NK-92 (cell line): ENCODE data around the gene LTBP2.

Experiments
- DNase-seq: peaks from one replicate; lab custom pipeline; 2025; ENCODE audit not compliant: unreplicated experiment; lab: John Stamatoyannopoulos, UW

Gene LTBP2

DNA sequence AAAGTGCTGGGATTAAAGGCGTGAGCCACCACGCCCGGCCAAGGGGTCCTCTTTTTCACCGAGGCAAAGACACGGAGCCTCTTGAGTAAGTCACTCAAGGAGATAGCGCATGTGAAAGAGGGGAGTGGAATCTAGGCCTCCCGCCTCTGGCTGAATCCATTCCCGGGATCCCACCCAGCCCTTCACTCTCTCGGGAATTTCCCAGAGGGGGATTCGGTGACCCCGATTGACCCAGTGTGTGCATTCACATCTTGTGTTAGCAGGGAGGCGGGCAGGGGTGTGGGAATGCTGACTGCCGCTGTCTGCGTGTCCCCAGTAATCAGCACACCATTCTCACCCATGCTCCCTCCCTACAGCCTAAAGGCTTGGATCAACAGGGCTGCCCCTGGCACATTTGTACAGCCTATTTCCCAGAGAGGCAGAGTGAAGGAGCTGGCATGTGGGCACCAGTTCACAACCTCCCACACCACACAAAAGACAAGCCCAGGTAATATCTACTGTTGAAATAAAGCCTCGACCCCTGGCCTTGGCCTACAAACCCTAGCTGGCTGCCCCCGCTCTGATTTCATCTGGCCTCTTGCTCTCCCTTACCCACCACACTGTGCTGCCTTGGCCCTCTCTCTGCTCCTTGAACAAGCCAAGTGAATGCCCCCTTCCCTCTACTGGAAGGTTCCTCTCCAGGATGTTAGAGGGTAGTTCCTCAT is 1.3 kb upstream of the LTBP2 start:
- DNase-seq: no peak

DNA sequence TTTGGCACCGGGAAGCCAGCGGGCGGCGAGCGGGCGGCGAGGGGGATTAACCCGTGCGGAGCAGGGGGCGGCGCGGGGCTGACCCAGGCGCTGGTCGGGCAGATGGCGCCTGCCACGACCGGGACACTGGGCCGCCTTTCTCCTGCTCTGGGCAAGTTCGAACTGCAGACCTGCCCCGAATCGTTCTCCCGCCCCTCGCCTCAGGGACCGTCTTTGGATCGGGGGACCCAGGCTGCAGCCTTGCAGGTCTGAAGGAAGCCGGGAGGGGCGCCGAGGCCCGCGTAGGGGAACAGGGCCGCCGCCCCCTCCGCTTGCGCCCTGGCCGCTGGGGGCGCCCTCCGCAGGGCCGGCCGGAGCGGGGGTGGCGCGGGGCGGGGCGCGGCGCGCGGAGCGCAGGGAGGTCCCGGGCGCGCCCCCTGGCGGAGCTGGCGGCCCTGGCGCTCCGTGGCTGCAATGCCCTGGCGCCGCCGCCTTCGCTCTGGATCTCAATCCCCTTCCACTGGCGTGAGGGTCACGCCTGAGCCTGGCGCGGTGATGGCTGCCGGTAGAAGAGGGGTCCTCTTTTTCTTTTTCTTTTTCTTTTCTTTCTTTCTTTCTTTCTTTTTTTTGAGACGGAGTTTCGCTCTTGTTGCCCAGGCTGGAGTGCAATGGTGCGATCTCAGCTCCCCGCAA is 449 bp upstream of the LTBP2 start:
- DNase-seq: peak; percentile 8

GRCh38 chr14:74610866-74611649 is 979 bp downstream of the LTBP2 start:
- DNase-seq: no peak

GRCh38 chr14:74610199-74610865 is 1.7 kb downstream of the LTBP2 start:
- DNase-seq: no peak

GRCh38 chr14:74609721-74610120 is 2.3 kb downstream of the LTBP2 start:
- no peak for DNase-seq

DNA sequence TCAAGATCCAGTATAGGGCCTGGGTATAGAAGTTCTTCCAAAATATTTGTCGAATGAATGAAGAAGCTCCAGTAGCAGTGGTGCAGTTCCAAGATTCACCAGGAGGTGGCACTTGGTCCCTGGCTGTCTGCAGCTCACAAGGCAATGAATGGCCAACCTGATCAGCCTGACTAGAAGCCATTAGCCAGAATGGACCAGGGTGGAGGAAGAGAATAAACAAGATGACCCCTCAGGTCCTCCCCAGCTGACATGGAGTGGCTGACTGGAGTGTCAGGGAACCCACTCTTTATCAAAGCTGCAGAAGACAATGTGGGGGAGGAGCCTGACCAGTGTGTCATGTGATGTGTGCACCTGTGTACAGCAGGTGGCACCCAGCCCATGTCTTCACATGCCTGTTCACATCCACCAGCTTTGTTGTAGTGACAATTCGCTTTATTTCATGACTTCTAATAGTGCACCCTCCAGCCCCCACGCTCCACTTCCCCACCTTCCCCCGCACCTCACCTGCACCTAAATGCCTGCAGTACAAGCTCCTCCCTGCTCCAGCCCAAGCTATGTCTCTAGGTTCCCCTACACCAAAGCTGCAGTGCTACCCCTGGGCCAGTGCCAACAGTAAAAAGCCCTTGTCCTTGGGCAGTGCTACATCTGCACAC is 3.0 kb downstream of the LTBP2 start:
- no peak for DNase-seq

GRCh38 chr14:74606727-74607126 is 5.3 kb downstream of the LTBP2 start:
- DNase-seq: no peak

DNA sequence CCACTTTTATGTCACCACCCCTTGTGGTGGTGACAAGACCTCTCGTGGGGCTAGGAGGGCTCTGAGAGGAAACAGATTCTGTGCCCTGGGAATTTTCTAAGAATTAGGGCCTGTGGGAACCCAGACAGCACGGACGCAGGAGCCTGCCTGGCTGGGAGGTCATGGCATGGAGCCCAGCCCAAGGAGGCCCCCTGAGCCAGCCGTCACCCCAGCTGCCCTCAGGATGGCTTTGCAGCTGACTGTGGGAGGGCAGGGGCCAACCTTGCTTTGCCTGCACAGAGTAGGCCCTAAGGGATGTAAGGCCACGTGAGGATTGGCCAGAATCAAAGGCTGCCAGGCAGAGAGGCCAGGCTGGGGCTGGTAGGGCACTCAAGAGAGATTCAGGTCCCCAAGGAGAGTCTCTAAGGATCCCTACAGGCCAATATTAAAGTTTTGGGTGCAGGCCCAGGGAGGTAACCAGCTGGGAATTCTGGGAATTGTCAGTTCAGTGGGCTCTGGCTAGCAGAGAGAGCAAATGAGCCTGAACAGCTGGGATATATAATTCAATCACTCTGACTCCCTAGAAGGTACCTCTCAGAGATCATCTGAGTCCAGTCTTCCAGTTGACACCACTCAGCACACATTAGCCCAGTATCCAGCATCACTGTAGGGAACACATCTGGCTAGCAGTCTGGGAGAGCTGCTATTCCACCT is 6.4 kb downstream of the LTBP2 start:
- DNase-seq: no peak

DNA sequence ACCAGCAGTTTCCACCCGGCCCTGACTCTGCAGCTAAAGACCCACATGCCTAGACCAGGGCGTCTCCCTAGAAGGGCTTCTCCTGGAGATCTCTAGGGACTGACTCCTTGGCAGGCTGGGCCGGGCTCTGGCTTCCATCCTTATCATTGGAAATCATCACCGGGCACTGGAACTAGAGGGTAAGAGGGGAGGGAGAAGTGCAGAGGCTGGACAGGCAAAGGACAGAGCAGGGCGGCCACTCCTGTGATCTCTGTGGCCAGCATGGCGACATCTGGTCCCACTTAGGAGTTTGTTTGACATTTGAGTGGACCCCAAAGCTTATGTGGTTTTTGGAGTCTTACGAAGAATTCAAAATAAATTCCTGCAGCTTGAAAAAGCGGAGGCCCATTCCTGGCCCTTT is 7.1 kb downstream of the LTBP2 start:
- DNase-seq: no peak

DNA sequence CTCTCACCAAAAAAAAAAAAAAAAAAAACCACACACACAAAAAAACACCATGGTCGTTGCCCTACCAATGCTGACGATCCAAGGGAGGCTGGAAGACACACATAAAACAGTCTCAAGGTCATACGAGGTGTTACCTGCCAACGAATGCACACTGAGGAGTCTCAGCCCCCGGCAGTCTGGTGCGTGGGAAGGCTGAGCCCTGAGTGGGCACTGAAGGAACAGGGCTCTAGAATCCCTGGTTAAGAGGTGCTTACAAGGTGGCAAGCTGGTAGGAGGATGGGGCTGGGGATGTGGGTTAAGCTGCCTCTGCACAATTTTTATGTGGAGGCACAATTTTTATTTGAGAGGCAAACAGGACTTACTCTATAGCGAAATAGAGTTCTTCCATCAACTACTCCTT is 7.9 kb downstream of the LTBP2 start:
- DNase-seq: no peak

GRCh38 chr14:74601982-74602381 is 10.1 kb downstream of the LTBP2 start:
- DNase-seq: no peak

- no peak for DNase-seq
Observed at GRCh38 chr14:74599946-74600345, 12.1 kb downstream of the LTBP2 start.

DNA sequence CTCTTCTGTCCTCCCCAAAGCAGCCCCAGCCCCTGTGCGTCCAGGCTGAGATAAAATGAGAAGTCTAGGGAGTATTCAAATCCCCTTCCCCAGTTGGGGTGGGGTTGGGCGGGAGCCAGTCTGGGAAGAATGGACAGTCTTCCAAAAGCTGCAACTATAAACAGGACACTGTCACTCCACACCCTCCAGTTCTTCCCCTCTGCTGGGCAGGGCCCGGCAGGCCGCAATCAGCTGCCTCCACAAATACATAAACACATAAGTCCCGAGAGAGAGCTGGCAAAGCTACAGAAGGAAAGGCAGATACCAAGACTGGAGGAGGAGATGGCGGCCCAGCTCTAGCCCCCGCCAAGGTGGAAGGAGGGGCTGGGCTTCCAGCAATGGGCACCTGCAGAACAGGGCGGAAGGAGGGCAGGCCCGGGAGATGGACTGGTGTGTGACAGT is 12.7 kb downstream of the LTBP2 start:
- no peak for DNase-seq

DNA sequence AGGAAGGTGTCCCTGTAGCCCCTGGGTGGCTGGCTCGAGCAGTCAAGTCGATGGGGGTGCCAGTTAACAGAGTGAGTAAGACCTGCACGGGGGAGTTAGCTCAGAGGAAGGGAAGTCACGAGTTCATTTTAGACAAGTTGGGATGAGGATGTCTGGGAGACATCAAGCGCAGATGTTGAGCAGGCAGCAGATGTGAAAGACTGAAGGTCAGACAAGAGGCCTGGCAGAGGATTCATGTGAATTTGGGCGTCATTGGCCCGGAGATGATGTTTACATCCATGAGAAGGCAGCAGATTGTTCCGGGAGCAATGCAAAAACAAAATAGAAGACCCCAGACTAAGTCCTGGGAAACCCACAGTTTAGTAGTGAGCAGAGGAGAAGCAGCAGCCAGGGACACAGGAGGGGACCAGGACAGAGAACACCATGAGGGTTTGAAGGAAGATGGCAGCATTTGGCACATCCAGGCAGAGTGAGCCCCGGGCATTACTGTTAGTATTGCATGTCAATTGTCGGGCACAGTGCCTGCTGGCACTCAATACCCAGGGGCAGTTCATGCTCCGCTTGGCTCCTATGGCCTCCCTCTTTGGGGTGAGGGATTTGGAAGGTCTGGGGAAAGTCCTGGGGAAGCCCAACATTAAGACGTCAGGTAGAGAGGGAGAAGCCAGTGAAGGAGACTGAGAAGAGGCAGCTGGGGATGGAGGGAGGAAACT is 15.1 kb downstream of the LTBP2 start:
- DNase-seq: no peak

GRCh38 chr14:74595006-74595735 is 16.9 kb downstream of the LTBP2 start:
- no peak for DNase-seq

GRCh38 chr14:74594606-74595005 is 17.4 kb downstream of the LTBP2 start:
- no peak for DNase-seq

DNA sequence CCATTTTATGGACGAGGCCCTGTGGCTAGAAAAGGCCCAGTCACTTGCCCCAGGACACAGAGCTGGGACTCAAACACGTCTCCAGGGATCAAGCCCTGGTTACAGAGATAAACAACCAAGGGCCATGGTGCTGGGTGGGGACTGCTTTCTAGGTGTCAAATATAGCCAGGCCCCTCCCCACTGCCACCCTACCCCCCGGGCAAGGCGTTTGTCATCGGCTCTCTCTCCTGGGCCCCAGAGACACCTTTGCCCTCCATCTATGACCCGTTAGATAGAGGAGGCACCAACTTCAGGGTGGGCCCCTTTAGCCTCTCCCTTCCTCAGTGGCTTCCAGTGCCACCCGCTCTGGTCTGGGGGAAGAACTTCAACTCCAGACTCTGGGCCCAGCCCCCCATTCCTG is 18.0 kb downstream of the LTBP2 start:
- no peak for DNase-seq

DNA sequence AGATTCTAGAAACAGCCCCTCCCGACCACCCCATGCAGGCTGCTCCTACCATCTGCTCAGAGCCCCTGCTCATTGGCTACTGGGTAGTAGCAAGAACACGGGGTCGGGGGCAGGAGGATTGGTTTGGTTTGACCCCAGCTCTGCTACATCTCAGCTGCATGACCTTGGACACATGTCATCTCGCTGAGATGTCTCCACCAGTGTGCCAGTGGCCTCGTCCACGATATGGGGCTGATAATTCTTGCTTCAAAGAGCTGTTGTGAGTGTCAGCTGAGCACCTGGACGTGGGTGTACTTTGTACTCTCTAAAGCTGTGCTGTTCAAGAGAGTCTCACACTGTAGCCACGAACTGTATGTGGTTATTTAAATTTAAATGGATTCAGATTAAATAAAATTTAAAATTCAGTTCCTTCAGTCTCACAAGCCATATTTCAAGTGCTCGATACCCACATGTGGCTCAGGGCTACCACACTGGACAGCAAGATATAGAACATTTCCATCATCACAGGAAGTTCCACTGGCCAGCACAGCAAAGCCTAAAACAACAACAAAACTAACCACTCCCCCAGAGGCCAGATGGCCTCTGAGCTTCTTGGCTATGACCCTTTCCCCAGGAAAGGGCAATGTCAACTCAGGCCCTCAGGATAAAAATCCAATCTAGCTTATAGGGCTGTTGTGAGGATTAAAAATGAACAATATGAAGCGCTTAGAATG is 18.6 kb downstream of the LTBP2 start:
- DNase-seq: no peak
